ENCODE data around the gene ACVR1. TPM values are rescaled to one million over a fixed set of nuclear protein-coding genes. Genes with fewer than 3 reads are reported as not detected.

Gene ACVR1
- total RNA-seq, 1 experiment from 2014 or later: 11.1 TPM

DNA sequence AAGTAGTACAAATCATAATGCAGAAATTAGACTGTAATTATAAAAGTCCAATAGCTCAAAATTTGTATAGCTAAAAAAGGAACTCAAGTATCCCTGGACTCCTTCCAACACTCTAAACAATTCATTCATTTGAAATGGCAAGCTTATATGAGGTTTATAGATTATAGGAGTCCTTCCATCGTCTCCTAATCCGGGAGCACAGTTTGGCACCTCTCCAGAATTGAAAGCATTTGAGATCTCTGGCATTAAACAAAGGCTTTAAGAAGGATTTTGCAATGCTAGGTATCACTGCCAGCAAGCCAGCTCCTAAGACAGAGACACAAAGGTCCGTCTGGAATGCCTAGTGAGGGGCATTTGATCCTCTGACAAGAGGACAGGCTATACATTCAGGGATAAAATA, 90.9 kb downstream of the ACVR1 start:
- Mint-ChIP-seq H3K27me3 (ENCODE audit: insufficient read depth, unreplicated experiment) (no peaks in the 10 kb centered on the region), H3K36me3 (ENCODE audit: insufficient read depth, unreplicated experiment) (no peaks in the 10 kb centered on the region), H3K4me1 (ENCODE audit: low read depth, unreplicated experiment) (peaks cover 6% of the 10 kb centered on the region), H3K9me3 (ENCODE audit: unreplicated experiment) (no peaks in the 10 kb centered on the region), H3K4me3 (ENCODE audit: unreplicated experiment) (no peak overlapping the region), H3K27ac (ENCODE audit: unreplicated experiment) (no peak overlapping the region)
- CTCF ChIA-PET: no interaction called here
- POLR2A ChIA-PET: no interaction called here
- Histone ChIP-seq H3K9me3 (no peaks in the 10 kb centered on the region), H3K27me3 (replicated peaks; ENCODE audit: control insufficient read depth, insufficient read depth, low read length) (no peaks in the 10 kb centered on the region), H3K4me1 (0 out of 2 replicates have a peak, but pooled peaks cover 6% of the 10 kb centered on the region), H3K36me3 (ENCODE audit: control insufficient read depth, insufficient read depth, low read length) (no peaks in the 10 kb centered on the region), H3K4me3 (ENCODE audit: low read depth, low read length) (no peak overlapping the region)
- intact Hi-C loops (cut with micrococcal nuclease; ENCODE audit: unreplicated experiment): no loop called here
- TF ChIP-seq, protein P1, sequence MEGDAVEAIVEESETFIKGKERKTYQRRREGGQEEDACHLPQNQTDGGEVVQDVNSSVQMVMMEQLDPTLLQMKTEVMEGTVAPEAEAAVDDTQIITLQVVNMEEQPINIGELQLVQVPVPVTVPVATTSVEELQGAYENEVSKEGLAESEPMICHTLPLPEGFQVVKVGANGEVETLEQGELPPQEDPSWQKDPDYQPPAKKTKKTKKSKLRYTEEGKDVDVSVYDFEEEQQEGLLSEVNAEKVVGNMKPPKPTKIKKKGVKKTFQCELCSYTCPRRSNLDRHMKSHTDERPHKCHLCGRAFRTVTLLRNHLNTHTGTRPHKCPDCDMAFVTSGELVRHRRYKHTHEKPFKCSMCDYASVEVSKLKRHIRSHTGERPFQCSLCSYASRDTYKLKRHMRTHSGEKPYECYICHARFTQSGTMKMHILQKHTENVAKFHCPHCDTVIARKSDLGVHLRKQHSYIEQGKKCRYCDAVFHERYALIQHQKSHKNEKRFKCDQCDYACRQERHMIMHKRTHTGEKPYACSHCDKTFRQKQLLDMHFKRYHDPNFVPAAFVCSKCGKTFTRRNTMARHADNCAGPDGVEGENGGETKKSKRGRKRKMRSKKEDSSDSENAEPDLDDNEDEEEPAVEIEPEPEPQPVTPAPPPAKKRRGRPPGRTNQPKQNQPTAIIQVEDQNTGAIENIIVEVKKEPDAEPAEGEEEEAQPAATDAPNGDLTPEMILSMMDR (IDR thresholded peaks at IDR 0.05; ENCODE audit: insufficient read depth in 1 of 2, low read depth in 1 of 2, low read length in 1 of 2, severe bottlenecking in 1 of 2, unreplicated experiment in 1 of 2): no peak
- BruUV-seq (replicated peaks): no TSS peak
- no peak for DNase-seq

DNA sequence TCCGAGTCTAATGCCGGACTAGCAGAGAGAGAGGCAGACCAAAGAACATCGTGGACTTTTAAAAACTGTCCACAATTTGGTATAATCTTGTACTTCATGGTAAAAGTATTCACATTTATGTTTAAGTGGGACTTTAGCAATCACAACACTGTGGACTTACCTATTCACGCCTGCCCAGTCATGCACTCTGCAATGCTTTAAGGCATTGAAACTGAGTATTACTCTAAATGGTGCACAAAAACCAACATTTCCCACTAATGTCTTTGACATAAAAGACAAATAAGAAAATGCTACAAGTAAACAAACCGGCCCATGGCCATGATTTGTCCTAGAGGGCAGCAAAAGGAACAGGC, 91.3 kb downstream of the ACVR1 start:
- intact Hi-C loops (cut with micrococcal nuclease; ENCODE audit: unreplicated experiment): loop anchor here (5.0 kb wide), 1 partner anchor 43 kb away; no protein-coding TSS in a partner anchor

GRCh38 chr2:157784169-157784822, 91.8 kb downstream of the ACVR1 start:
- Mint-ChIP-seq H3K36me3 (ENCODE audit: insufficient read depth, unreplicated experiment) (no peaks in the 10 kb centered on the region), H3K27me3 (ENCODE audit: insufficient read depth, unreplicated experiment) (no peaks in the 10 kb centered on the region), H3K4me3 (ENCODE audit: unreplicated experiment) (no peak overlapping the region), H3K9me3 (ENCODE audit: unreplicated experiment) (no peaks in the 10 kb centered on the region), H3K27ac (ENCODE audit: unreplicated experiment) (no peak overlapping the region), H3K4me1 (ENCODE audit: low read depth, unreplicated experiment) (peaks cover 6% of the 10 kb centered on the region)
- CTCF ChIA-PET: no interaction called here
- Histone ChIP-seq H3K4me3 (ENCODE audit: low read depth, low read length) (no peak overlapping the region), H3K27me3 (replicated peaks; ENCODE audit: control insufficient read depth, insufficient read depth, low read length) (no peaks in the 10 kb centered on the region), H3K9me3 (no peaks in the 10 kb centered on the region), H3K4me1 (peaks cover 6% of the 10 kb centered on the region; the same call in 1 of the 2 replicates), H3K36me3 (ENCODE audit: control insufficient read depth, insufficient read depth, low read length) (no peaks in the 10 kb centered on the region)
- no TSS peak for BruUV-seq (replicated peaks)
- no peak for DNase-seq
- POLR2A ChIA-PET: no interaction called here
- TF ChIP-seq, protein P1 (IDR thresholded peaks at IDR 0.05; ENCODE audit: insufficient read depth in 1 of 2, low read depth in 1 of 2, low read length in 1 of 2, severe bottlenecking in 1 of 2, unreplicated experiment in 1 of 2): no peak
- intact Hi-C loops (cut with micrococcal nuclease; ENCODE audit: unreplicated experiment): loop anchor here (5.0 kb wide), 1 partner anchor 43 kb away; no protein-coding TSS in a partner anchor

More for the DNA sequence above, 91.3 kb downstream of the ACVR1 start:
- Histone ChIP-seq H3K4me3 (ENCODE audit: low read depth, low read length) (no peak overlapping the region), H3K4me1 (peaks cover 6% of the 10 kb centered on the region; the same call in 1 of the 2 replicates), H3K27me3 (replicated peaks; ENCODE audit: control insufficient read depth, insufficient read depth, low read length) (no peaks in the 10 kb centered on the region), H3K36me3 (ENCODE audit: control insufficient read depth, insufficient read depth, low read length) (no peaks in the 10 kb centered on the region), H3K9me3 (no peaks in the 10 kb centered on the region)
- no peaks in the 10 kb centered on the region for H3K27me3 Mint-ChIP-seq (ENCODE audit: insufficient read depth, unreplicated experiment)
- no peaks in the 10 kb centered on the region for H3K9me3 Mint-ChIP-seq (ENCODE audit: unreplicated experiment)
- TF ChIP-seq, protein P1 (IDR thresholded peaks at IDR 0.05; ENCODE audit: insufficient read depth in 1 of 2, low read depth in 1 of 2, low read length in 1 of 2, severe bottlenecking in 1 of 2, unreplicated experiment in 1 of 2): no peak
- DNase-seq: no peak
- BruUV-seq (replicated peaks): no TSS peak
- peaks cover 6% of the 10 kb centered on the region for H3K4me1 Mint-ChIP-seq (ENCODE audit: low read depth, unreplicated experiment)
- H3K27ac Mint-ChIP-seq (ENCODE audit: unreplicated experiment): no peak overlapping the region
- no peaks in the 10 kb centered on the region for H3K36me3 Mint-ChIP-seq (ENCODE audit: insufficient read depth, unreplicated experiment)
- ChIA-PET POLR2A (no interaction called here), CTCF (no interaction called here)
- no peak overlapping the region for H3K4me3 Mint-ChIP-seq (ENCODE audit: unreplicated experiment)
